Neuronal stem cell (in vitro differentiated cells): ENCODE data around the gene TAF4.
"Not testable (repeated sequence)": the region's sequence is repeated elsewhere in the genome, so short reads cannot be mapped to it uniquely, and the experiment has no call there.

Experiments used
- DNase-seq: peaks from one replicate; pipeline ENCODE4 v3.0.0-alpha.2; 2013; ENCODE audit warnings: low spot score
- H2AFZ ChIP-seq: one replicate; pipeline ENCODE4 v1.6.1; 2013; ENCODE audit warnings: mild to moderate bottlenecking, low read length, inconsistent platforms
- H2AK5ac ChIP-seq: 2 replicates; pipeline ENCODE4 v1.6.1; 2013; ENCODE audit warnings: low read depth, mild to moderate bottlenecking, inconsistent platforms, low read length, moderate library complexity, mixed read lengths
- H2BK120ac ChIP-seq: 2 replicates; pipeline ENCODE4 v1.6.1; 2013; ENCODE audit warnings: low read depth, mild to moderate bottlenecking, inconsistent platforms, low read length, moderate library complexity, mixed read lengths
- H2BK12ac ChIP-seq: one replicate; pipeline ENCODE4 v1.6.1; 2013; ENCODE audit warnings: low read length, inconsistent platforms
- H2BK15ac ChIP-seq: 2 replicates; pipeline ENCODE4 v1.6.1; 2013; ENCODE audit warnings: mild to moderate bottlenecking, low read length, inconsistent platforms, mixed read lengths
- H2BK5ac ChIP-seq: one replicate; pipeline ENCODE4 v1.6.1; 2013; ENCODE audit warnings: inconsistent platforms, mild to moderate bottlenecking, low read length, moderate library complexity
- H3K14ac ChIP-seq: one replicate; pipeline ENCODE4 v1.6.1; 2013; ENCODE audit warnings: low read length, inconsistent platforms
- H3K18ac ChIP-seq: 2 replicates; pipeline ENCODE4 v1.6.1; 2013; ENCODE audit warnings: low read length, inconsistent platforms
- H3K23ac ChIP-seq: 2 replicates; pipeline ENCODE4 v1.6.1; 2013; ENCODE audit warnings: low read depth, mild to moderate bottlenecking, mixed read lengths, low read length, inconsistent platforms; ENCODE audit not compliant: poor library complexity
- H3K27ac ChIP-seq: replicated peaks from 3 replicates; pipeline ENCODE4 v1.5.1; 2013; ENCODE audit warnings: low read length, inconsistent platforms
- H3K27me3 ChIP-seq, 3 experiments: 2 replicates each; pipeline ENCODE4 v1.6.1; 2013; ENCODE audit warnings: low read length in 3 of 3, mild to moderate bottlenecking in 2 of 3, inconsistent platforms in 1 of 3, low read depth in 1 of 3, mixed read lengths in 1 of 3, moderate library complexity in 1 of 3; ENCODE audit not compliant: control insufficient read depth in 3 of 3, insufficient read depth in 3 of 3
- H3K36me3 ChIP-seq, 2 donors: replicated peaks in 1 of 2; 2 replicates each; pipeline ENCODE4 v1.6.1; 2013; ENCODE audit warnings: low read length in 2 of 2; ENCODE audit not compliant: control insufficient read depth in 2 of 2, insufficient read depth in 2 of 2
- H3K4ac ChIP-seq: 2 replicates; pipeline ENCODE4 v1.6.1; 2013; ENCODE audit warnings: inconsistent platforms, mild to moderate bottlenecking, low read length, moderate library complexity
- H3K4me1 ChIP-seq, 2 donors: 1 replicate in 1 of 2; 2 replicates in 1 of 2; pipeline ENCODE4 v1.6.1; 2013; ENCODE audit warnings: low read length in 2 of 2, low read depth in 1 of 2; ENCODE audit not compliant: control insufficient read depth in 2 of 2, insufficient read depth in 1 of 2
- H3K4me2 ChIP-seq: one replicate; pipeline ENCODE4 v1.6.1; 2013; ENCODE audit warnings: mild to moderate bottlenecking, low read length, inconsistent platforms; ENCODE audit not compliant: insufficient read depth, poor library complexity, severe bottlenecking
- H3K4me3 ChIP-seq, 2 donors: 2 replicates each; pipeline ENCODE4 v1.5.1; 2013; ENCODE audit warnings: low read length in 2 of 2, mild to moderate bottlenecking in 2 of 2, inconsistent platforms in 1 of 2, moderate library complexity in 1 of 2
- H3K79me1 ChIP-seq: one replicate; pipeline ENCODE4 v1.6.1; 2013; ENCODE audit warnings: low read depth, mild to moderate bottlenecking, inconsistent platforms, low read length, moderate library complexity
- H3K9ac ChIP-seq: one replicate; pipeline ENCODE4 v1.6.1; 2013; ENCODE audit warnings: mild to moderate bottlenecking, low read depth, low read length, inconsistent platforms; ENCODE audit not compliant: poor library complexity
- H3K9me3 ChIP-seq, 2 donors: replicated peaks in 1 of 2; 2 replicates each; pipeline versions ENCODE3 to v1.6.1; 2013; ENCODE audit warnings: low read length in 2 of 2, mild to moderate bottlenecking in 2 of 2, inconsistent platforms in 1 of 2, low read depth in 1 of 2, mixed read lengths in 1 of 2, moderate library complexity in 1 of 2; ENCODE audit not compliant: control insufficient read depth in 2 of 2, insufficient read depth in 1 of 2
- H4K8ac ChIP-seq: one replicate; pipeline ENCODE4 v1.6.1; 2013; ENCODE audit warnings: low read depth, mild to moderate bottlenecking, inconsistent platforms, low read length, moderate library complexity
- H4K91ac ChIP-seq: one replicate; pipeline ENCODE4 v1.6.1; 2013; ENCODE audit warnings: low read length, low read depth, mild to moderate bottlenecking, inconsistent platforms; ENCODE audit not compliant: poor library complexity
- WGBS, 2 donors: extraction: QIAGEN DNeasy Blood & Tissue Kit; methylation state at CpG; one replicate each; pipeline ENCODE4 v1.1.7; 2013; ENCODE audit warnings: missing lambda C conversion rate in 2 of 2, mixed read lengths in 1 of 2; ENCODE audit not compliant: insufficient read length in 2 of 2, insufficient replicate concordance in 1 of 2; ENCODE audit errors: extremely low coverage in 2 of 2; 5-methylcytosine and 5-hydroxymethylcytosine counted together

Gene TAF4

GRCh38 chr20:62084224-62084623 lies 18.5 kb upstream of the TAF4 start:
- not testable (repeated sequence) for H3K4me1 ChIP-seq, H4K91ac ChIP-seq, H3K4me3 ChIP-seq, H3K23ac ChIP-seq, H3K27ac ChIP-seq, H3K79me1 ChIP-seq, H2BK15ac ChIP-seq, H2BK120ac ChIP-seq, H3K27me3 ChIP-seq, H2AK5ac ChIP-seq, H3K14ac ChIP-seq, H2BK12ac ChIP-seq, H3K36me3 ChIP-seq, DNase-seq, H3K9ac ChIP-seq, H4K8ac ChIP-seq, H2AFZ ChIP-seq, H2BK5ac ChIP-seq, H3K4me2 ChIP-seq, H3K18ac ChIP-seq, H3K4ac ChIP-seq
- WGBS, 2 donors: no CpG with 5 or more reads among the region's 9 CpGs
- peaks cover 2 to 11% of the 10 kb centered on the region in 2 donors for H3K9me3 ChIP-seq

DNA sequence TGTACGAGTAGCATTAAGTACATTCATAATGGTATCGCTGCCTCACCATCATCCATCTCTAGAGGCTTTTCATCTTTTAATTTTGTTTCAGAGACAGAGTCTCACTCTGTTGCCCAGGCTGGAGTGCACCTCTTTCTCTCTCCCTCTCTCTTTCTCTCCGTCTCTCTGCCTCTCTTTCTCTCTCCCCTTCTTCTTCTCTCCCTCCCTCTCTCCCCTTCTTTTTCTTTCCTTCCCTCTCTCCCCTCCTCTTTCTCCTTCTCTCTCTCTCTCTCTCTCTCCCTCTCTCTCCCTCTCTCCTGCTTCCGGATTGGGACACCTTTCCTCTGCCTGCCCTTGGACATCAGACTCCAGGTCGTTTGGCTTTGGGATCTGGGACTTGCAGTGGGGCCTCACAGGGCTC lies 17.6 kb upstream of the TAF4 start:
- Histone ChIP-seq H3K27me3 (peaks cover 0 to 7% (median 6%) of the 10 kb centered on the region in 3 experiments), H3K27ac (no peak overlapping the region), H4K91ac (no peak overlapping the region), H3K4me1 (peaks cover 0 to 5% of the 10 kb centered on the region in 2 donors), H3K14ac (no peak overlapping the region), H2BK120ac (no peak overlapping the region), H2BK5ac (no peak overlapping the region), H2AK5ac (no peak overlapping the region), H3K36me3 (peaks cover 0 to 2% of the 10 kb centered on the region in 2 donors), H2BK15ac (no peak overlapping the region), H3K23ac (no peak overlapping the region), H3K9me3 (peaks cover 2 to 9% of the 10 kb centered on the region in 2 donors), H3K4ac (no peak overlapping the region), H3K4me3 (no peak overlapping the region), H3K9ac (no peak overlapping the region), H2BK12ac (no peak overlapping the region), H3K79me1 (no peaks in the 10 kb centered on the region), H3K4me2 (no peak overlapping the region), H4K8ac (no peak overlapping the region), H3K18ac (no peak overlapping the region), H2AFZ (no peak overlapping the region)
- DNase-seq: no peak
- no CpG with 5 or more reads among the region's 5 CpGs for WGBS, 2 donors

GRCh38 chr20:62080249-62080990 lies 14.7 kb upstream of the TAF4 start:
- Histone ChIP-seq H2AFZ (no peak overlapping the region), H4K8ac (no peak overlapping the region), H3K36me3 (no peaks in the 10 kb centered on the region), H3K4me3 (no peak overlapping the region), H3K4me2 (no peak overlapping the region), H2BK15ac (no peak overlapping the region), H3K23ac (no peak overlapping the region), H3K9ac (no peak overlapping the region), H3K9me3 (peaks cover 6% of the 10 kb centered on the region in 2 donors), H3K4me1 (no peaks in the 10 kb centered on the region), H3K79me1 (no peaks in the 10 kb centered on the region), H3K27me3 (no peaks in the 10 kb centered on the region), H3K27ac (no peak overlapping the region), H4K91ac (no peak overlapping the region), H3K14ac (no peak overlapping the region), H2BK120ac (no peak overlapping the region), H2AK5ac (no peak overlapping the region), H2BK12ac (no peak overlapping the region), H3K18ac (no peak overlapping the region), H3K4ac (no peak overlapping the region), H2BK5ac (no peak overlapping the region)
- no CpG with 5 or more reads among the region's 15 CpGs for WGBS, 2 donors
- DNase-seq: no peak

DNA sequence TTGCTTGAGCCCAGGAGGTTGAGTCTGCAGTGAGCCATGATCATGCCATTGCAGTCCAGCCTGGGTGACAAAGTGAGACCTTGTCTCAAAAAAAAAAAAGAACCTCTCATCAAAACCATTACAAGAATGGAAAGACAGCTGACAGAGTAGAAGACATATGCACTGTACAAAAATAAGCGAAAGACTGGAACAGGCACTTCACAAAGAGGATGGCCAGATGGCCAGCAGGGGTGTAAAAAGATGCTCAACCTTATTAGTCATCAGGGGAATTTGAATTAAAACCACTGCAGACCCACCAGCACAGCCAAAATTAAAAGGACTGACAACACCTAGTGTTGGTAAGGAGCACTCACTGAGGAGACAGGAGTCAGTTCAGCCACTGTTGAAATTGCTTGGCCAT lies 13.5 kb upstream of the TAF4 start:
- Histone ChIP-seq H3K23ac (no peak overlapping the region), H3K18ac (no peak overlapping the region), H3K9me3 (peaks cover 6 to 13% of the 10 kb centered on the region in 2 donors), H3K4ac (no peak overlapping the region), H4K91ac (no peak overlapping the region), H2BK12ac (no peak overlapping the region), H3K14ac (no peak overlapping the region), H3K4me3 (no peak overlapping the region), H3K4me2 (no peak overlapping the region), H3K27me3 (no peaks in the 10 kb centered on the region), H2BK120ac (no peak overlapping the region), H3K9ac (no peak overlapping the region), H3K36me3 (no peaks in the 10 kb centered on the region), H2BK15ac (no peak overlapping the region), H3K4me1 (no peaks in the 10 kb centered on the region), H2AK5ac (no peak overlapping the region), H2BK5ac (no peak overlapping the region), H3K27ac (no peak overlapping the region), H2AFZ (no peak overlapping the region), H3K79me1 (no peaks in the 10 kb centered on the region), H4K8ac (no peak overlapping the region)
- no peak for DNase-seq
- WGBS, 2 donors: no CpG with 5 or more reads among the region's 1 CpG
